HUES64 (cell line): ENCODE measurements around the gene C1GALT1.
"Not testable (repeated sequence)": the region's sequence is repeated elsewhere in the genome, so short reads cannot be mapped to it uniquely, and the experiment has no call there.

Experiments used
- H3K27ac ChIP-seq: 2 replicates; pipeline ENCODE4 v1.7.0; 2013; ENCODE audit warnings: low read depth, low read length, inconsistent platforms
- H3K27me3 ChIP-seq: 2 replicates; pipeline ENCODE4 v1.6.1; 2013; ENCODE audit warnings: mild to moderate bottlenecking, low read length; ENCODE audit not compliant: insufficient read depth
- H3K36me3 ChIP-seq: 2 replicates; pipeline ENCODE4 v1.6.1; 2013; ENCODE audit warnings: mild to moderate bottlenecking, low read length; ENCODE audit not compliant: insufficient read depth
- H3K4me1 ChIP-seq: 2 replicates; pipeline ENCODE4 v1.6.1; 2013; ENCODE audit warnings: mild to moderate bottlenecking, low read length, moderate library complexity; ENCODE audit not compliant: insufficient read depth
- H3K4me3 ChIP-seq: 2 replicates; pipeline ENCODE4 v1.5.1; 2013; ENCODE audit warnings: mild to moderate bottlenecking, low read length, moderate library complexity
- H3K9ac ChIP-seq: 2 replicates; pipeline ENCODE4 v1.6.1; 2013; ENCODE audit warnings: mild to moderate bottlenecking, low read depth, low read length
- H3K9me3 ChIP-seq: 2 replicates; pipeline ENCODE4 v1.6.1; 2013; ENCODE audit warnings: low read depth, low read length; ENCODE audit not compliant: insufficient read depth
- WGBS: fragments of 150-250, 120-280 bp; methylation state at CpG from one replicate; pipeline ENCODE4 v1.1.7; 2013; ENCODE audit warnings: missing lambda C conversion rate; 5-methylcytosine and 5-hydroxymethylcytosine counted together

C1GALT1 gene

DNA sequence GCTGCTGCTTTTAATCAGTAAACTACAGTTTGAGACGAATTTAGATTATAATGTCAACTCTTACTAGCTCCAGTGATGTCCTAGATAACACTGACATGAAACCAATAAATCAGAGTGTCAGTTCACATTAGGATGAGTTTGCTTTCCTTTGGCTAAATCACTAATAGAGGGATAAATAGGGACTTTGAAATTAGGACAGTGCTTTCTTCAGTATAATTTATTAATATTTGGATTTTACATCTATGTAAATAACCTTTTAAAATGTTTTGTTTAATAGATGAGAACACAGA, 55.6 kb downstream of the C1GALT1 start:
- Histone ChIP-seq H3K4me1 (peaks cover 52% of the 10 kb centered on the region), H3K27me3 (no peaks in the 10 kb centered on the region), H3K9ac (no peak overlapping the region; the same call in 1 of the 2 replicates), H3K4me3 (0 out of 2 replicates have a peak overlapping the region, but pooled peaks have one; percentile 5), H3K9me3 (no peaks in the 10 kb centered on the region), H3K36me3 (peaks cover 82% of the 10 kb centered on the region), H3K27ac (peak overlapping the region; percentile 76; the same call in 1 of the 2 replicates)
- WGBS = 22% methylated on average over 1 of the region's 1 CpG

GRCh38 chr7:7239346-7239745, 57.0 kb downstream of the C1GALT1 start:
- Histone ChIP-seq H3K4me1 (peaks cover 37% of the 10 kb centered on the region), H3K9ac (no peak overlapping the region), H3K4me3 (no peak overlapping the region), H3K9me3 (no peaks in the 10 kb centered on the region), H3K36me3 (peaks cover 92% of the 10 kb centered on the region), H3K27me3 (no peaks in the 10 kb centered on the region), H3K27ac (no peak overlapping the region)
- 100% methylated on average over 1 of the region's 1 CpG for WGBS

GRCh38 chr7:7242899-7243298, 60.6 kb downstream of the C1GALT1 start:
- Histone ChIP-seq H3K4me1 (peaks cover 6% of the 10 kb centered on the region), H3K4me3 (no peak overlapping the region), H3K9ac (no peak overlapping the region), H3K36me3 (peaks cover 74% of the 10 kb centered on the region), H3K9me3 (no peaks in the 10 kb centered on the region), H3K27me3 (no peaks in the 10 kb centered on the region), H3K27ac (no peak overlapping the region)
- WGBS = 92% methylated on average over 2 of the region's 3 CpGs

DNA sequence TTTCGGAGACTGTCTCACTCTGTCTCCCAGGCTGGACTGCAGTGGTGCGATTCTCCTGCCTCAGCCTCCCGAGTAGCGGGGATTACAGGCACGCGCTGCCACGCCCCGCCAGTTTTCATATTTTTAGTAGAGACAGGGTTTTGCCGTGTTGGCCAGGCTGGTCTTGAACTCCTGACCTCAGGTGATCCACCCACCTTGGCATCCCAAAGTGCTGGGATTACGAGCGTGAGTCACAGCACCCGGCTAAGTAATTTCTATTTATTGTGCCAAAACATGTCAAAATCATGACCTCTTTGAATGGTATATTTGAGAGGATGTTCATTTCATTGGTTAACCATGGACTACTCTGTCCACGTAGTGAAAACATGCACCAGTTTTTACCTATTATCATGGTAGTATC, 62.9 kb downstream of the C1GALT1 start:
- H3K4me1 ChIP-seq, H3K27me3 ChIP-seq, H3K9ac ChIP-seq, H3K4me3 ChIP-seq, H3K9me3 ChIP-seq, H3K27ac ChIP-seq: not testable (repeated sequence)
- H3K36me3 ChIP-seq = peaks cover 52% of the 10 kb centered on the region
- WGBS = 98% methylated on average over 13 of the region's 13 CpGs

DNA sequence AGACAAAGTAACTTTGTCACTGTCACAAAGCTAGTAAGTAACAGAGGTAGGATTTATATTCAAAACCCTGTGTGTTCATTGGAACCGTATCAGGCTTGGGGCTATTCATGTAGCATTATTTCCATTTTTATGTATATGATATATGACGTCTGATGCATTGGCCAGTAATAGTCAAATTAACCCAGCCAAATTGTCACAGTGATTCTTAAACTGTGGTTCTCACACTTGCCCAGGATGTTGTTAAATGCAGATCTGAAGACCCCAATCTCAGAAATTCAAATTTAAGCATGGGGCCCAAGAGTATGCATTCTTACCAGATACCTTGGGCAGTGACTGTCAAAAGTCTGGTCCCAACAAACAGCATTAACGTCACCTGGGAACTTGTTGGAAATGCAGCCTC, 63.9 kb downstream of the C1GALT1 start:
- WGBS = 97% methylated on average over 3 of the region's 3 CpGs
- Histone ChIP-seq H3K27ac (no peak overlapping the region), H3K9me3 (no peaks in the 10 kb centered on the region), H3K9ac (no peak overlapping the region), H3K36me3 (peaks cover 42% of the 10 kb centered on the region), H3K27me3 (no peaks in the 10 kb centered on the region), H3K4me1 (peaks cover 7% of the 10 kb centered on the region), H3K4me3 (no peak overlapping the region)

DNA sequence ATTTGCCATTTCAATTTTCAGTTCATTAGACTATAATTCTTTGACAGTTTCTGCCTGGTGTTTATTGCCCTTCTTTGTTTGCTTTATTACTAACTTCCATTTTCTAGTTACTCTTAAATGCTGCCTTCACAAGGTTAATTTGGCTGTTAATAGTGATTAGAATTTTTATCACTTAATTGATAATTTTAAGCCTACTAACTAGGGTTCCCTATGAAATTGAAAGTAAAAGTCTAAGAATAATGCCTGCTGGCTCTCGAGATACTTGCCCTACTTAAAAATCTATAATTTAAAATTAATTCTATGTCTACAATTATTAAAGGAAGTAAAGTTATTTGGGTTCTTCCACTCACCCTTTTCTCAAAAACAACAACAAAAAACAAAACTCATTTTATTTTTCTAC, 65.3 kb downstream of the C1GALT1 start:
- Histone ChIP-seq H3K27ac (no peak overlapping the region), H3K36me3 (peaks cover 32% of the 10 kb centered on the region), H3K9ac (no peak overlapping the region), H3K4me3 (no peak overlapping the region), H3K27me3 (no peaks in the 10 kb centered on the region), H3K4me1 (peaks cover 13% of the 10 kb centered on the region), H3K9me3 (no peaks in the 10 kb centered on the region)
- no CpG with 5 or more reads among the region's 1 CpG for WGBS

- Histone ChIP-seq H3K36me3 (peaks cover 10% of the 10 kb centered on the region), H3K9ac (no peak overlapping the region), H3K4me3 (no peak overlapping the region), H3K27ac (no peak overlapping the region), H3K4me1 (peaks cover 13% of the 10 kb centered on the region), H3K9me3 (no peaks in the 10 kb centered on the region), H3K27me3 (no peaks in the 10 kb centered on the region)
- WGBS = 97% methylated on average over 2 of the region's 2 CpGs
Observed at GRCh38 chr7:7249814-7250213, 67.5 kb downstream of the C1GALT1 start.

DNA sequence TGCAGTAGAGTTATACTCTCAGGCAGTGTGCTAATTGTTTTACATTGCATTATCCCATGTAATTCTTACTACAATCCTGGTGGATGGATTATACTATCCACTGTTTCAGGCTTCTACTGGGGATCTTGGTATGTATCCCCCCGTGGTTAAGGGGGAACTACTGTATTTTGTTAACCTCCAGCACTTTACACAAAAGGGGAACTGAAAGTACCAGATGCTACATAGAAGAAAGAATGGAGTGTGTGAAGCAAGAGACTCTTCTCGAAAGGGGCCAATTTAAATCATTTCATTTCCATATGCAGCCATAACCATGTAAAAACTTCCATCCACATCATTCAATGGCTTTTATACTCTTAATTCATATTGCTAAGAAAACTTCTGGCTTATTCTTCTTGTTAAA, 69.4 kb downstream of the C1GALT1 start:
- Histone ChIP-seq H3K9ac (no peak overlapping the region), H3K9me3 (no peaks in the 10 kb centered on the region), H3K4me1 (peaks cover 13% of the 10 kb centered on the region), H3K27ac (no peak overlapping the region), H3K27me3 (no peaks in the 10 kb centered on the region), H3K36me3 (peaks cover 18% of the 10 kb centered on the region), H3K4me3 (no peak overlapping the region)
- whole genome bisulfite sequencing = 80% methylated on average over 2 of the region's 2 CpGs

- Histone ChIP-seq H3K4me1 (peaks cover 17% of the 10 kb centered on the region), H3K36me3 (peaks cover 13% of the 10 kb centered on the region), H3K4me3 (no peak overlapping the region), H3K9me3 (no peaks in the 10 kb centered on the region), H3K9ac (no peak overlapping the region), H3K27ac (no peak overlapping the region), H3K27me3 (no peaks in the 10 kb centered on the region)
- WGBS = 96% methylated on average over 1 of the region's 2 CpGs
Observed at GRCh38 chr7:7254319-7254718, 72.0 kb downstream of the C1GALT1 start.

GRCh38 chr7:7254908-7255307, 72.6 kb downstream of the C1GALT1 start:
- Histone ChIP-seq H3K4me1 (peaks cover 17% of the 10 kb centered on the region), H3K27ac (no peak overlapping the region), H3K9me3 (no peaks in the 10 kb centered on the region), H3K27me3 (no peaks in the 10 kb centered on the region), H3K4me3 (no peak overlapping the region), H3K9ac (no peak overlapping the region), H3K36me3 (peaks cover 13% of the 10 kb centered on the region)
- 91% methylated on average over 4 of the region's 5 CpGs for WGBS

DNA sequence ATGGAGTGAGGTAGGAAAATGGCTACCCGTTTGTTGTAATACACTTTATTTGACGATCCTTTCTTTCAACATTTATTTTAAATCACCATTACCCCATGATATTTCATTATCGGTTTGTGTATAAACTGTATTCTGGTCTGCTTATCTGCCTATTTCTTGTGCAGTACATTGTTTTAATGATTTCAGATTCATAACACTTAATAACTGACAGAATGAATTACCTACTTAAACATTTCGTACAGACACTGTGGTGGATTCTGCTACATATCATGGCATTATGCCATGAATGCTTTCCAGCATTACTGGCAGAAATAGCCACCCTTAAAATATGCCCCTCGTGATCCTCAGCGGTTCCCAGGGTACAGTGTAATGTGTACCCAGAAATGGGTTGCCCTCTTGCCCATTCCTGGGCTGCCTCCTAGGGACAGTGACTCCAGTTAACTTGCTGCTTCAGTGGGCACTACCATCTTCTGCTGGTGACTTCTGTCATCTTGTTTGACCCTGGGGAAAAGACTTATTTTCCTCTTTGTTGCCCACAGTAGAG, 74.5 kb downstream of the C1GALT1 start:
- H3K4me1 ChIP-seq = peaks cover 4% of the 10 kb centered on the region; the same call in 1 of the 2 replicates
- H3K9me3 ChIP-seq = no peaks in the 10 kb centered on the region
- no peak overlapping the region for H3K9ac ChIP-seq
- no peak overlapping the region for H3K27ac ChIP-seq
- H3K4me3 ChIP-seq = no peak overlapping the region
- no peaks in the 10 kb centered on the region for H3K27me3 ChIP-seq
- peaks cover 13% of the 10 kb centered on the region for H3K36me3 ChIP-seq
- 98% methylated on average over 4 of the region's 6 CpGs for WGBS
